NCI-H2029 treated with DMSO at 0.1 percent for 48 hours (cell line): ENCODE data around the gene DCDC1.

Experiments
- DNase-seq: peaks from one replicate; lab custom pipeline; 2025; lab: John Stamatoyannopoulos, UW

The DCDC1 gene

GRCh38 chr11:30914143-30914762 lies 455.3 kb downstream of the DCDC1 start:
- no peak for DNase-seq

GRCh38 chr11:30911247-30911646 lies 458.3 kb downstream of the DCDC1 start:
- DNase-seq: no peak

GRCh38 chr11:30908857-30909256 lies 460.7 kb downstream of the DCDC1 start:
- DNase-seq: no peak

GRCh38 chr11:30908272-30908671 lies 461.3 kb downstream of the DCDC1 start:
- no peak for DNase-seq

- no peak for DNase-seq
Measured at GRCh38 chr11:30902929-30903328, 466.6 kb downstream of the DCDC1 start.

GRCh38 chr11:30895046-30895445 lies 474.5 kb downstream of the DCDC1 start:
- no peak for DNase-seq

- DNase-seq: no peak
Measured at GRCh38 chr11:30893318-30893717, 476.2 kb downstream of the DCDC1 start.

- no peak for DNase-seq
Measured at GRCh38 chr11:30889143-30889794, 480.3 kb downstream of the DCDC1 start.

GRCh38 chr11:30879322-30880005 lies 490.1 kb downstream of the DCDC1 start:
- DNase-seq: peak; percentile 2

GRCh38 chr11:30878400-30878799 lies 491.1 kb downstream of the DCDC1 start:
- DNase-seq: no peak

GRCh38 chr11:30876663-30877396 lies 492.7 kb downstream of the DCDC1 start:
- DNase-seq: no peak

- no peak for DNase-seq
Measured at GRCh38 chr11:30876228-30876627, 493.3 kb downstream of the DCDC1 start.

- DNase-seq: no peak
Measured at GRCh38 chr11:30875806-30876205, 493.7 kb downstream of the DCDC1 start.

GRCh38 chr11:30873924-30874610 lies 495.5 kb downstream of the DCDC1 start:
- DNase-seq: no peak

- no peak for DNase-seq
Measured at GRCh38 chr11:30868626-30869081, 500.9 kb downstream of the DCDC1 start.

GRCh38 chr11:30863209-30863608 lies 506.3 kb downstream of the DCDC1 start:
- no peak for DNase-seq

GRCh38 chr11:30861531-30861930 lies 508.0 kb downstream of the DCDC1 start:
- DNase-seq: no peak

- no peak for DNase-seq
Measured at GRCh38 chr11:30861064-30861463, 508.5 kb downstream of the DCDC1 start.

GRCh38 chr11:30860146-30860545 lies 509.4 kb downstream of the DCDC1 start:
- no peak for DNase-seq

- DNase-seq: no peak
Measured at GRCh38 chr11:30859669-30860068, 509.9 kb downstream of the DCDC1 start.

- DNase-seq: no peak
Measured at GRCh38 chr11:30855383-30856006, 514.0 kb downstream of the DCDC1 start.
